GM12878 (cell line): ENCODE measurements around the gene PPP1R15A. TPM values are rescaled to one million over a fixed set of nuclear protein-coding genes. Genes with fewer than 3 reads are reported as not detected.

Experiments
- BACH1 ChIP-seq: fragments of 450-650 bp; IDR thresholded peaks from 2 replicates; pipeline ENCODE4 v1.6.1; 2017; ENCODE audit warnings: mild to moderate bottlenecking, borderline replicate concordance
- BCL11A ChIP-seq: IDR thresholded peaks from 2 replicates; pipeline ENCODE4 v1.6.1; 2011; ENCODE audit warnings: low read depth, low read length
- BRCA1 ChIP-seq: IDR thresholded peaks from 2 replicates; pipeline ENCODE4 v1.6.1; 2011; ENCODE audit warnings: low read depth, low read length, improper control_type of control experiment
- CHD4 ChIP-seq: fragments of 200-600 bp; sonication (generic); IDR thresholded peaks from 2 replicates; pipeline ENCODE4 v1.6.1; 2016; ENCODE audit warnings: mild to moderate bottlenecking
- CUX1 ChIP-seq: IDR thresholded peaks from 2 replicates; pipeline ENCODE4 v1.6.1; 2012; ENCODE audit warnings: improper control_type of control experiment, low read depth, low read length; ENCODE audit not compliant: insufficient replicate concordance
- E4F1 ChIP-seq: fragments of 450-650 bp; IDR thresholded peaks from 2 replicates; pipeline ENCODE4 v1.6.1; 2018; ENCODE audit warnings: borderline replicate concordance, mild to moderate bottlenecking; ENCODE audit not compliant: partially characterized antibody
- FOS ChIP-seq: IDR thresholded peaks from 3 replicates; pipeline ENCODE4 v1.6.1; 2011; ENCODE audit warnings: borderline replicate concordance; ENCODE audit not compliant: insufficient read length; ENCODE audit errors: extremely low read depth
- MLLT1 ChIP-seq: fragments of 450-650 bp; IDR thresholded peaks from 2 replicates; pipeline ENCODE4 v1.6.1; 2016; ENCODE audit warnings: mild to moderate bottlenecking
- NFYB ChIP-seq: IDR thresholded peaks from 2 replicates; pipeline ENCODE4 v1.6.1; 2011; ENCODE audit warnings: low read depth, mild to moderate bottlenecking, low read length, improper control_type of control experiment, moderate library complexity; ENCODE audit not compliant: insufficient read depth
- NR2C2 ChIP-seq: IDR thresholded peaks from 2 replicates; pipeline ENCODE4 v1.6.1; 2011; ENCODE audit warnings: borderline replicate concordance, low read depth; ENCODE audit not compliant: control insufficient read depth, insufficient read length
- SKIL ChIP-seq: fragments of 450-650 bp; IDR thresholded peaks from 2 replicates; pipeline ENCODE4 v1.6.1; 2017; ENCODE audit warnings: mild to moderate bottlenecking, low read depth, inconsistent platforms; ENCODE audit not compliant: poor library complexity, severe bottlenecking
- STAT3 ChIP-seq: IDR thresholded peaks from 2 replicates; pipeline ENCODE4 v1.6.1; 2011; ENCODE audit warnings: low read depth, low read length, improper control_type of control experiment
- ZBED1 ChIP-seq: IDR thresholded peaks from 2 replicates; pipeline ENCODE4 v1.6.1; 2016; ENCODE audit warnings: borderline replicate concordance
- ZNF207 ChIP-seq: fragments of 450-650 bp; IDR thresholded peaks from 2 replicates; pipeline ENCODE4 v1.6.1; 2014; ENCODE audit warnings: antibody characterized with exemption, mild to moderate bottlenecking, borderline replicate concordance
- ZNF687 ChIP-seq: fragments of 450-650 bp; IDR thresholded peaks from 2 replicates; pipeline ENCODE4 v1.6.1; 2017; ENCODE audit warnings: mild to moderate bottlenecking, moderate library complexity
- polyA plus RNA-seq, 11 experiments: library from polyadenylated mRNA; depleted of rRNA in 4 of 11; unstranded in 6 of 11; stranded (reverse) in 5 of 11; fragments of >200 nt; fragmentation: Nextera tagmentation in 4 of 11; fragmentation: Illumina TruSeq in 1 of 11; extraction: Ambion mirVana in 4 of 11; extraction: Trizol in 1 of 11; gene quantifications; 1 replicate in 1 of 11; 2 replicates in 10 of 11; pipeline versions ENCODE4 v1.2.1 to v1.2.3, GENCODE V29; 2011 to 2016; ENCODE audit warnings: inconsistent platforms in 2 of 11, missing spikeins in 2 of 11, low read depth in 1 of 11
- total RNA-seq, 4 experiments: library from RNA; depleted of rRNA in 3 of 4; stranded (reverse); fragments of >200 nt in 3 of 4; fragmentation: Illumina TruSeq in 1 of 4; extraction: Trizol in 1 of 4; gene quantifications; 2 replicates each; pipeline versions ENCODE4 v1.2.1 to v1.2.3, GENCODE V29; 2013 to 2021

The PPP1R15A gene
- total and polyA plus RNA-seq, 10 of the 15 experiments (the other 5 are each of a cell fraction or from before 2014, with no cell fraction given) = 0.68 to 50.8 (median 27.7) TPM

- peak; percentile 87 for TF ChIP-seq ZNF687
- peak; percentile 42; the same call in 1 of the 2 replicates for TF ChIP-seq BACH1
- no peak for TF ChIP-seq BRCA1
- no peak for TF ChIP-seq MLLT1
- TF ChIP-seq CUX1 = no peak
- no peak for TF ChIP-seq BCL11A
- no peak for TF ChIP-seq STAT3
- TF ChIP-seq ZNF207 = no peak
- TF ChIP-seq NR2C2 = no peak
- no peak for TF ChIP-seq NFYB
- TF ChIP-seq E4F1 = no peak
- no peak for TF ChIP-seq CHD4
- no peak for TF ChIP-seq FOS
- peak; percentile 64 for TF ChIP-seq SKIL
- TF ChIP-seq ZBED1 = no peak
Observed at GRCh38 chr19:48835734-48836088, 36.5 kb upstream of the PPP1R15A start (continued).
